Measurements from ENCODE around the gene PRDM13.
A peak's percentile ranks its signal among the peaks of the same experiment; 100 is the strongest.
"Not testable (repeated sequence)": the region's sequence is repeated elsewhere in the genome, so short reads cannot be mapped to it uniquely, and the experiment has no call there.

The PRDM13 gene

DNA sequence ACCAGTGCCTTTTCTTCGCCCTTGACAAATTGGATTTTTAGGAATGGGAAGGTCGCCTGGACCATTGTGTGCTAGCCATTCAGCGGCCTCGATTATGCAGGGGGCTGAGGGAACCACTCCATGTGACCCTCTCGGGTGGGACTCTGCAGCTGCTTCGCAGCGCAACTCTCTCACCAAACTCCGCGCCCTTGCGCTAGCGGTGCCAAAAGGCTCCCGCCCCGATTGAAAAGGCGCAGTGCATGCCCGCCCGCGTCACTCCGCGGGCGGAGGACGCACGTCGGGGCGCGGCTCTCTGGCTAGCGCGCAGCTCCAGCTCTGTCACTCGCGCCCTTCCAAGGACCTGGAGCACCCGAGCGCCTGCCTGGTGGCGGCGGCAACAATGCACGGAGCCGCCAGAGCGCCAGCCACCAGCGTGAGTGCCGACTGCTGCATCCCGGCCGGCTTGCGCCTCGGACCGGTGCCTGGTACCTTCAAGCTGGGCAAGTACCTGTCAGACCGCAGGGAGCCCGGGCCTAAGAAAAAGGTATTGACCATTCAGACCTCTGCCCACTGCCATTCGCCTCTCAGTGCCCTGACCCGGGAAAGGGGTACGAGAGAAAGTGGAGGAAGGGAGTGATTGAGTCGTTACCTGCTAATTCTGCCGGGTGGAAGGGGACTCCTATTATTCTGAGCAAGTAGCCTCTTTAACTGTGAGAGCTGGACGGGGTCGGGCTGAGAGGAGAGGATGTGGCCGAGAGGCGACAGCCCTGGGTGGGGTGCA is at the start of gene PRDM13:
Gene PRDM13, plus strand, starts transcription at position 178 of the 760 bp plus-strand sequence. Its CDS starts 202 bp downstream, at position 380.
- DNase-seq, result no peak

DNA sequence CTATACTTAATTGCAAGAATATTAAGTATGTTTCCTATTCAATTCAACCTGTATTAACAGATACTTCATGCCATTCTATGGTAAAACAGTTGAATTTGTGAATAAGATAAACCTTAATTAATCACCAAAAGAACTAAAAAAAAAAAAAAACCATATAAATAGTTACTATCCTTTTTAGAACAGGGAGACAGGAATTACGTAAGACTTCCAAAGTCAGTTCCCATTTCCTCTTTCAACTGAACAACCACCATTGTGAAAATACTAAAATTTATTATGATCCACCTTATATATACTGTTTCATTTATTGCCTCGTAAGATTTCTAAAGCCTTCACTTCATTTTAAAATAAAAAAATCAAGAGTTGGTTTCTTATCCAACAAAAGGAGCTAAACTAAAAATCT is 47.6 kb upstream of the PRDM13 start:
- no peak for DNase-seq

DNA sequence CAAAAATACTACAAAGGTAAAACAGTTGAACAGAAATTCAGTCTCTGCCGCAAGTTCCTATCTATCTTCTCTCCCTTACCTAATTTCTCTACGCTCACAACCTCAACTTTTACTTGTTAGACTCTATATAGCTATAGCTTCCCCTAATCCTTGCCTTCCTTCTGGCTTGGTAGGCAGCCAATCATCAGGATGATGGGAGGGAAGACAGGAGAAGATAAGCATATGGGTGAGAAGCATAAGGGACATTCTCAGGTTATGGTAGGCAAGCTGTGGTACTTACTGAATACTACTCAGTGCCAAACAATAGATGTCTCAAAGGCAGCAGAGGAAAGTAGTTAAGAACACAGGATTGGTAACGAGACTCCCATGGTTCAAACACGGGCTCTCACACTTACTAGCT is 46.0 kb upstream of the PRDM13 start:
- DNase-seq, result no peak

DNA sequence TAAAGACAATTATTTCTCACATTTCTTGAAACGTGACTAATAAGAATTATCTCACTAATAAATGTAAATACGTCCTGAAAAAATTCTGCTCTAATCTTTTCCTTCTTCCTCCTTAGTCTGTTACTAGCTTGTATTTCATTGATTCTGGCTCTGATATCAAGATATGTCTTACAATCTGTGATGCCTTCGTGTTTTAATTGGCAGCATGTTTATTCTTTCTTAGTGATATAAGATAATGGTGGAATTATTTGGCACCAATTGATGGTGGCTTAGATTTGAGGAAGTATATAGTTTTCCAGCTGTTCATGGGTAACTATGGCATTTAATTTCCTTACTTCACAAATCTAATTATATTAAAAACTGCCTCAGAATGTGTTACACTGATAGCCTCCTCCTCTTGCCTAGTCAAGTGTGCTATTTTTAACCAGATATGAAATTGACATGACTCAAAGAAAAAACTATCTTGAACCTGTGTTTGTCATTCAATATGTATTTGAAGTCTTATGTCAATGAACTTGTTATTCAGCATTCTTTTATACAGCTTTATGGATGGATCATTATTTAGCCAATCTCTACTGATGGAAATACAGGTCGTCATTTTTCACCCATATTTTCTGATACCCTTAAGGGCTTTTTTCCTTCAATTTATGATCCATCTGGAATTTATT is 43.4 kb upstream of the PRDM13 start:
- no peak for DNase-seq

DNA sequence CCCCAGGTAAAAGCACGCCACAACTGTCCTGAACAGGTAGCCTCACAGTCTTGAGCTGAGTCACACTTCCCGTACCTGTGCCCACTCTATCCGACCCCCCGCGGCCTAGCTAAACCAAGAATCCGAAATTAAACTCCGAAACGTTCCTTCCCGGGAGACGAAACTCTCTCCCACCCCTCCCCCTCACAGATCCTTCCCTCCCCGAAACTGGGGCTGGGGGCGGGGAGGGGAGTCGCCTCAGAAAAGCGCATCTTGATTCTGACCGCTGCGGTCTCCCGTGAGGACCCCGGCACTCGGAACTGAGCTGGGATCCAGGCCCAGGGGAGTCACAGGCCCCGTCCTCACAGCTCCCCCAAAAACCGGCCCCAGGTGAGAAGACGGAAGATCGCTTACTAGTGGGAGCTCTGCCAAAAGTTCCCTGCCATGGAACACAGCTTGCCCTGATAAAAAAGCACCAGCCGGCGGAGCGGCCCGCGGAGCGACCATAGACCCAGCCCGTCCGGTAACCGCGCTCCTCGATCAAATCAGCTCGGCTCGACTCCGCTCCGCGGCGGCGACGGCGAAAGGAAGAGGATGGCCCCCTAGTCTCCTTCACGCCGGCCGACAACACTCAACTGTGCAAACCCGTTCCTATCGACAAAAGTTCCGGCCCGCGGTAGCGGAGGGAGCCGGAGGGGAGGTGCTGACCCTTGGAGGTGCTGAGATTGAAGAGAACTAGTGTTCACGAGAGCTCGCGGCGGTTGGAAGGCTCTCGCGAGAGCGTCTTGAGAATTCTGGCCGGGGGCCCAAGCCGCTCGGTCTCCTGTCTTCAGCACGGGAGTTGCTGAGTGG is 38.3 kb upstream of the PRDM13 start, which contains the start of gene CCNC:
Gene CCNC, minus strand, starts transcription at position 558 of the 831 bp plus-strand sequence. Its CDS starts 133 bp downstream, at position 425.
- peak; percentile 90 for DNase-seq

DNA sequence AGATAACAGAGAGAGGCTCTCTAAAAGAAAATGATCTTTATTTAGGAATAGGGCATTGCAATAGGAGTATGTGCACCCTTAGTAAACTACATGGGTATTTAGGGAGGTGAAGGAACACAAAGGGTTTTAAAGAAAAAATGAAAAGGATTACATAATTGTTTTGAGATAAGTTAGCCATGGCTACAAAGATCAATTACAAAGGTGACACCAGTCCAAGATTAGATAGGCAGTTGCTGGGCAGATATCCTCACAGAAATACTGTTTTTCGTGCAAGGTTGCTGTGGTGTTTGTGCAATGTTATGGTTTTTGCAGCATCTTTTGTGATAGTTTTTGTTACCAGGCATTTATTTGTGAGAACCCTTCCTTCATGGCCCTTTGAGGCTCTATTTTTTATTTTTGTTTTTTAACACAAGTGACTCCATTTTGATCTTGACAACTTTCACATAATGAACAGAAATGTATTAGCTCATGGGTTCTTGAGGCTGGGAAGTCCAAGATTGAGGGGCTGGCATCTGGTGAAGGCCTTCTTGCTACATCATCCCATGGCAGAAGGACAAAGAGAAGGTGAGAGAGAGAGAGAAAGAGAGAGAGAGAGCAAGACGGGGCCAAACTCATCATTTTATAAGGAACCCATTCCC is 32.5 kb upstream of the PRDM13 start:
- no peak for DNase-seq

DNA sequence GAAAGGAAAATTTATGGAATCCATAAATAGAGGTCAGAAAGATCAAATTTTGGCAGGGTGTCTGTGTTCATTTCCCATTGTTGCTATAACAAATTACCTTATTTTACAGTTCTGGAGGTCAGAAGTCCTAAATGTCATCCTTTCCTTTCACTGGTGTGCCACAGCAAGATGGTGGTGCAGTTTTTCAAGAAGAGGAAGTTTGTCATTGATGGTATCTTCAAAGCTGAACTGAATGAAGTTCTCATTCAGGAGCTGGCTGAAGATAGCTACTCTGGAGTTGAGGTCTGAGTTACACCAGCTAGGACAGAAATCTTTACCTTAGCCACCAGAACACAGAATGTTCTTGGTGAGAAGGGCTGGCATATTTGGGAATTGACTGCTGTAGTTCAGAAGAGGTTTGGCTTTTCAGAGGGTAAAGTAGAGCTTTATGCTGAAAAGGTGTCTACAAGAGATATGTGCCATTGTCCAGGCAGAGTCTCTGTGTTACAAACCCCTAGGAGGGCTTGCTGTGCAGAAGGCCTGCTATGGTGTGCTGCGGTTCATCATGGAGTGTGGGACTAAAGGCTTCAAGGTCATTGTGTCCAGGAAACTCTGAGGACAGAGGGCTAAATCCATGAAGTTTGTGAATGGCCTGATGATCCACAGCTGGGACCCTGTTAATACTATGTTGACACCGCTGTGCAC is 30.9 kb upstream of the PRDM13 start:
- no peak for DNase-seq

DNA sequence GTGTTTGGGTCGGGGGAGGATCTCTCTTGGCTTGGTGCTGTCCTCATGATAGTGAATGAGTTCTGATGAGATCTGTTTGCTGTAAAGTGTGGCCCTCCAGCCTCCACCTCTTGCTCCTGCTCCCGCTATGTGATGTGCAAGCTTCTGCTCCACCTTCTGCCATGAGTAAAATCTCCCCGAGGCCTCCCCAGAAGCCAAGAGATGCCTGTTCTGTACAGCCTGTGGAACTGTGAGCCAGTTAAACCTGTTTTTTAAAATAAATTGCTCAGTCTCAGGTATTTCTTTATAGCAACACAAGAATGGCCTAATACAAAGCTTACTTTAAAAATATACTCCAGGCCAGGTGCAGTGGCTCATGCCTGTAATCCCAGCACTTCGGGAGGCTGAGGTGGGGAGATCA is 26.9 kb upstream of the PRDM13 start:
- no peak for DNase-seq

DNA sequence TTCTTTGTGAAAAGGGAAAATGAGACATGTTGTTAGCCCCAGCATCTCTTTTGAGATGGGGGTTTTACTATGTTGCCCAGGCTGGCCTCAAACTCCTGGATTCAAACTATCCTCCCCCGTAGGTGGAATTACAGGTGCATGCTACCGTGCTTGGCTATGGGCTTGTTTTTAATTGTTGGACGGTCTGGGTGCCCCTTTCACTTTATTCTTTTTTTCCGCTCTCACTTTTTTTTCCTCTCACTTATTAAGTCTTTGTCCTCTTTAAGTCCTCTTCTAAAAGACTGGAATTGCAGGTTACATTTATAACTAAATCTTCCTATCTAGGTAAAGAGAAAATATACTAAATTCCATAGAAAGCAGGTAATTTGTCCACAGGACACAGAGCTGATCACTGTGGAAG is 18.8 kb upstream of the PRDM13 start:
- no peak for DNase-seq

DNA sequence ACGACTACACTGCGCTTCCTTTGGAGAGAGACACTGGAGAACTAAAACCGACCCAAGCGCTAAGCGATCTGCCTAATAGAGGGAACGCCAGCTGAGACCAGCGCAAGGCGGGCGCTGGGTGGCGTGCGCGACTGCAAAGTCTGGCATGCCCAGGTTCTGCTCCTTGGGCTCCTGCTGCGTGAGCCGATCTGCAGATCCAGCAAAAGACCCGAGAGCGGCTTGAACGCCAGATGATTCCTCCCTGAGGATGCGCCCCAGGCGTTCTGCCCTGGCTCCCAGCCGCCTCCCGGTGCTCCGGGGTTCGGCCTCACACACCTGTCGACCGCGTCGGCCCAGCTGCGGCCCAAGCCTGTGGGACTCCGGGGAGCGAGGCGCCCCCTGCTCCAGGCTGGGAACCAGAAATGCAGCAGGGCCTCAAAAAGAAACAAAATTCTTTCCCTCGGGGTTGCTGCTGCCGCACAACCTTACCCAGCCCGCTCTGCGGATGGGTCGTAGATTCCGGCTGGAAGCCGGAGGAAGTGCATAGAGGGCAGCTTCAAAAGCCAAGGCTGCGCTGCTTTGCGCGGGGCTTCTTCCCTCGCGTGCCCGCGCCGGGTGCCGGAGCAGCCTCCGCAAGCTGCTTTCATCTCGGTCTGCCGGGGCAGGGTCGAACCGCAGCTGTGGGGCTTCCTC is 17.9 kb upstream of the PRDM13 start:
- DNase-seq, result no peak

DNA sequence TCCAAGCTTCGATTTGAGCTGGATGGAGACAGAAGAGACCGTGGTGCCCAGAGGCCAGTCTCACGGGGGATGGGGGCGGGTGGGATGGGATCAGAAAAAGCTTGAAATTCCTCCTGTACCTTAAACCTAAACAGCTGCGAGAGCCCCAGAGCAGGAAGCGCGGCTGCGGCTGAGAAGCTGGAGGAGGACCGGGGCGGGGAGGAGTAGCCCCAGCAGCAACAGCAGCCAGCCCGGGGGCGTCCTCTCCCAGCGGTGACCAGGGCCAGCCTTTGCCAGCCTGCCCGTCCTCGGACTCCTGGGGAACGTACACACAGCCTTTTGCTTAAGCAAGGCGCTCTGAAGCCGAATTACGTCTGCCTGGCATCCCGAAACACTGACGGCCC is 17.4 kb upstream of the PRDM13 start:
- no peak for DNase-seq

DNA sequence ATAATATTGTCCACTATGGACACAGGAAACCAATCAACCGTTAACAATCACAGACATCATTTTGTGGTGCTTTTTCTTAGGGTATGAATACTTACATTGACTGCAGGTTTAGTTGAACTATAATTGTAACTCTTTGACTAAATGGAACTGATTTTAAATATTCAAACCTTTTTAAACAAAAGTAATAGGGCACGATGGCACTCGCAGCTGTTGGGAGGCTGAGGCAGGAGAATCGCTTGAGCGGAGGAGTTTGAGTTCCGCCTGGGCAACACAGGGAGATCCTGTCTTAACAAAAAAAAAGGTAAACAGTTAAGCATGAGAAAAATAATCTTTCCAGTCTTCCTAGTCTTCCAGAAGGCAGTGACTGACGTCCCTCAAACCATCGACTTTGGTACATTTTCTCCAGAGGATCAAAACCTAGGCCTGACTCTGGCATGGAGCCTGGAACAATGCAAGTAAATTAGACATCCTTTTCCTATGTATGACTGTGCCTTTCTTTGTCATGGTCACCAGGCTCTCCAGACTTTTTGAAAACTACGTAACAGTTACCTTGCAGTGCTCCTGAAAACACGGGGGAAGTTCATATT is 16.6 kb upstream of the PRDM13 start:
- DNase-seq, result no peak

DNA sequence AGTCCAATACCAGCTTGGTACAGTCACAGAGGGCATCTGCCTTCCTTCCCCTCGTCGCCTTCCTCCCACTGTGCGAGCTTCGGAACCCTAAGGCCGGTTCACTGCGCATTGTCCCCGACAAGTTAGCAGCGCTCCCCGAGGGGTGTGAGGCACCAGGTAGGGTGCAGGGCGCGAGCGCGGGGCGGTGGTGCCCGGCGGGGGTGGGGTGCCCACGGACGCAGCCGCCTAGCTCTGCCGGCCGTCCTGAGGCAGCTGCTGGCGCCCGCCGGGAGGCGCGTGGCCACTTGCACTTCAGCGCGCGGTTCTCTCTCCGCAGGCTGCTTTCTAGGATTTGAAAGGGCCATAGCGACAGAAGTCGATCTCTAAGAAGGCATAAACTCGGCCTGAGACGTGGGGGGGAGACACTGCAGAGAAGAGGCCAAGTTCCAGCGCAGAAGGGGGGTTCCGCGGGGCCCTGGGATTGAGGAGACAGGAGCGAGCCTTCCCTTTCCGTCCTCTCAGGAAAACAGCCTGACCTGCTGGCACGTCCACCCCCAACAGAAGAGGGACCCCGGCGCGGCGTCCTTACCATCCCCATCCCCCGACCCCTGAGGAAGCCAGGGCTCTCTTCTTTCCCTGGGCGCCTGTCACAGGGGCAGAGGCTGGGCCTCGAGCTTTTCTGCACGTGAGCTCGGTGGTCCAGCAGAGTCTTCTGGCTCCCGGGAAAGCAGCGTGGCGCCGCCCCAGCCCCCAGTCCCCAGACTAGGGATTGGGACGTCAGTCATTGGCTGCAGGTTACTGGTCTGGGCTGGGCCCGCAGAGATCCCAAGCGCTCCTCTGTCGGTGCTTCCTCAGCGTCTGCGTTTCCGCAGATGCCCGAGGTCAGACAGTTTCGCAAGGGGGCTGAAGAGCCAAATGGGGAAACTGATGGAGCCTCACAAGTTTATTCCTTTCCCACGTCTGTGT is 15.6 kb upstream of the PRDM13 start:
- DNase-seq, result no peak

DNA sequence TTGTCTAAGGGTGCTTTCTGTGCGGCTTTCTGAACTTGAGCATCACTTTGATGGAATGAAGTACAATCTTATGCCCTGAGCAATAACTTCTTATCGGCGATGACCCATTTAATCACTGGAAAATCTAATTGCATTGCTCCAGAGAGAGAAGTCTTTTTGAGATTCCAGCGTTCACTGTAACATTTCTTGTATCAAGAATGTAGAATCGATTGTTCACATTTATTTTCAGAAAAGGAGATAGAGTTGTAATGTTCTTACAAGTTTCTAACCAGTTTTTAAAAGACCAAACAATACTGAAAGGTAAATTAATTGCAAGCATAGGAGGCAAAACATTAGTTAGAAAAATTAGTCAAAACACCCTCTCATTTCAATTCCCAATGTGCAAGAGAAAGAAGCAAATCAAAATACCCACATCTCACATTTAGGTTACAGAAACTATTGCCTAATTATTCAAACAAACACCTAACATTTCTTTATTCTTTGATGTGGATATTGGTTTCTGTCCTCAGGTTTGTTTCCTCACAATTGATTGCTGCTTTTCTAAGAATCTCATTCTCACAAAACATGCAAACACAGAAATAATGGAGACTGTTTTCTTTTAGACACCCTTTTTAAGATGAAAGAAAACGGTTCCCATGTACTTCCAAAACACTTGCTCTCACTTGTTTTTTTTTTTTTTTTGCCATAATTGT is 14.8 kb upstream of the PRDM13 start:
- no peak for DNase-seq

DNA sequence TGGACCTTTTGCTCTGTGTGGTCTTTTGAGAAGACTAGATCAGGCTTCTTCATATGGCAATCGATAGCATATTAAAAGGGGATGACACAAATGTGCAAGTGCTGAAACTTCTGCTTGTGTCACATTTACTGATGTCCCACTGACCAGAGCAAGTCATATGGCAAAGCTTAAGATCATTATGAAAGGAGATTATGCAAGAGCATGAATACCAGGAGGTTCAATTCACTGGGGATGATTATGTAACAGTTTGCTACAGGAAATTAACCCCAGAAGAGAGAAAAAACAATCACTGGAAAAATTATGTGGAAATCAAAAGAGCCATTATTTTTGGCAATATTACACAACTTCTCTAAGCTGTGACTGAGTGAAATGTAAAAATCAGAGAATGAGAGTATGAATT is 13.7 kb upstream of the PRDM13 start:
- DNase-seq, result no peak

DNA sequence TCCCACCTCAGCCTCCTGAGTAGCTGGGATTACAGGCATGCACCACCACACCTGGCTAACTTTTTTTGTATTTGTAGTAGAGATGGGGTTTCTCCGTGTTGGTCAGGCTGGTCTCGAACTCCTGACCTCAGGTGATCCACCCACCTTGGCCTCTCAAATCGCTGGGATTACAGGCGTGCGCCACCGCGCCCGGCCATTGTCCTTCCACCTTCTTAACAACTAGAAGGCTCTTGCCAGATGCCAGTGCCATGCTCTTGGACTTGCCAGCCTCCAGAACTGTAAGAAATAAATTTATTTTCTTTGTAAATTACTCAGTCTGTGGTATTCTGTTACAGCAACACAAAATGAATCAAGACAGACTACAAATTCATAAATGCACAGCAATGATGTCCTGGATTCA is 11.9 kb upstream of the PRDM13 start:
- DNase-seq, result not testable (repeated sequence)

DNA sequence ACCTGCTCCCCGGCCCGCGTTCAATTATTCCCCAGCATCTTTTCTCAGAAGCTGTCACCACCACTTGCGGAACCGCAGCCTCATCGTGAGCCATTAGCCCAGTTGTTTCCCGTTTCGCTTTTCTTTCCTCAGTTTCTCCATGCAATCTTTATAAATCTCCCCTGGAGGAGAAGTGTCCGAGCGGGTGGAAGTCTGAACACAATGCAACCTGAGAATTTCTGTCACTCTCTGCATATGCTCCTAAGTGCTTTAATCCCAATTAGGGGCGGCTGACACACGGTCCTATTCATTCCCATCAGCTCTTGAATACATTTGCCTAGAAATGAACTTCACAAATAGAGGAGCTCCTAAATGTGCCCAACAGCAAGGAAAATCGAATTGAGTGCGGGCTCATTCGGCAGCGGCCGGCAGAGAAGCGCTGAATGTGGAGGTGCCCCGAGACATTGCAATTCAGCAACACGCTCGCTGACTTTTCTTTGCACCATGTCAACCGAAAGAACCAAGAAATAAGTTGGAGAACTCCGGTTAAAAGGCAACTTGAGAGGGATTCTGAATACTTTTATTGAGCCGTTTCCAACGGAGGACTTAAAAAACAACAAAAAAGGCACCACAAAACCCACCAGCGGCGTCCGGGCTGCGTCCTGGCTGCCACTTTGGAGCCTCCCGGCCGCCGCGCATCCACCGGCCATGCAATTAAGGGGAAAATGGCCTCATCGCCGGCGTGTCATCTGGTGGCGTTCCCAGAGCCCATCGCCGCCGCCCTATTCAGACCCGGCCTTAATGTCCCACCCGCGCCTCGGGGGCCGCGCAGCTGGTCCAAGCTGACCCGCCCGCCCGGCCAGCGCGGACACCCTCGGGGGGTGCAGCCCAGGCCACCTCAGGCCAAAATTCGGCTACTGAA is 3.9 kb upstream of the PRDM13 start:
- DNase-seq, result no peak

DNA sequence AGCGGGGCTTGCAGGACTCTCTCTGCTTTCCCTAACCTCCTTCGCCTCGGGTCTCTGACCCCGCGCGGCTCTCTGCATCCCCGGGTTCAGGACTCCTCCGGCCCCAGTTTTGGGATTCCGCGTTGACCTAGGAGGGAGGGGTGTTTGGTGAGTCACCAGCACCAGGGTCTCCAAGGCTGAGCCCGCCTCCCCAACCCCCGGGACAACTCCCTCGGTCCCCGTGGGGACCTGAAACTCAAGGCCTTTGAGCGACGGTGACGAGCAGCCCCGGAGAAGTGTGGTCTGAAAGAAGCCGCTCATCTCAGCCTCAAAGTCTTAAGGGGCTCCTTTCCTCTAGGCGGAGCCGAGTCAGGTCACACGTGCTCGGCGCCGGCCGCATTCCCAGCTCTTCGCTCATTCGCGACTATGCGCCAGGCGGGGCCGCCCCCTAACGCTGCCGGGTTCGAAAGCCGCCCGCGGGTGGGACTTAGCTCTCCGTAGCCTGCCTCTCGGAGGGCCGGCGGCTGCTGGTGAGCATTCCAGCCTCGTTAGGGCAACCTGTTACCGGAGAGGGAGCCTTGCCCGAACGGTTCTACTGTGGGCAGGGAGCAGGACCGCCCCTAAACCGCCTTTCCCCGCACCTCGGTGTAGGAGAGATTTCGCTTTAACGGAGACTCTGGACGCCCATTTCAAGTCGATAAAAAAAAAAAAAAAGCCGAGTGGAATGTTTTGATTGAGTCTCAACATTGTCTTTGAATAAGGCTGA is 3.0 kb upstream of the PRDM13 start:
- no peak for DNase-seq

Data from NCI-H2029 treated with DMSO at 0.1 percent for 48 hours (cell line).